Measurements from ENCODE around the gene WASL. TPM values are rescaled to one million over a fixed set of nuclear protein-coding genes. Genes with fewer than 3 reads are reported as not detected.

Gene WASL
- total RNA-seq, 1 experiment from 2014 or later = 39.3 TPM

GRCh38 chr7:123690550-123690949, 58.3 kb downstream of the WASL start:
- Histone ChIP-seq H3K79me2 (ENCODE audit: insufficient read depth, low read length) (no peaks in the 10 kb centered on the region), H3K79me1 (ENCODE audit: insufficient read depth, low read depth, low read length, poor library complexity, severe bottlenecking) (no peaks in the 10 kb centered on the region), H2BK20ac (ENCODE audit: low read depth, low read length, poor library complexity, severe bottlenecking) (no peak overlapping the region), H3K27ac (ENCODE audit: insufficient read length, low read depth, low read length) (no peak overlapping the region), H3K23me2 (ENCODE audit: insufficient read length, low read depth, low read length, poor library complexity, severe bottlenecking) (no peaks in the 10 kb centered on the region), H3T11ph (ENCODE audit: low read length) (no peak overlapping the region), H2BK15ac (ENCODE audit: low read depth, low read length) (no peak overlapping the region), H2AK5ac (ENCODE audit: insufficient read length, low read length) (no peak overlapping the region), H2BK12ac (ENCODE audit: insufficient read length, low read depth, low read length) (no peak overlapping the region), H2BK120ac (ENCODE audit: low read depth, low read length, poor library complexity, severe bottlenecking) (no peak overlapping the region), H4K8ac (replicated peaks; ENCODE audit: insufficient read length, low read depth, low read length) (no peak overlapping the region), H3K4me2 (ENCODE audit: insufficient read depth, insufficient read length, low read length) (no peak overlapping the region), H2BK5ac (ENCODE audit: insufficient read length, low read length) (no peak overlapping the region), H3K4me1 (ENCODE audit: insufficient read depth, low read length) (no peaks in the 10 kb centered on the region; the same call in 1 of the 2 replicates), H3K23ac (ENCODE audit: insufficient read length, low read depth, low read length) (no peak overlapping the region), H4K20me1 (ENCODE audit: control insufficient read depth, insufficient read depth, insufficient read length) (no peaks in the 10 kb centered on the region), H4K91ac (ENCODE audit: insufficient read length, low read depth, low read length) (no peak overlapping the region), H3K14ac (ENCODE audit: insufficient read depth, low read length) (no peak overlapping the region), H3K56ac (ENCODE audit: insufficient read length, low read depth, low read length) (no peak overlapping the region), H3K18ac (ENCODE audit: insufficient read length, low read depth, low read length) (no peak overlapping the region), H4K5ac (ENCODE audit: insufficient read length, low read depth, low read length) (no peak overlapping the region), H3K4ac (ENCODE audit: low read depth, low read length) (no peak overlapping the region), H3K9ac (ENCODE audit: extremely low read depth, insufficient read length, low read length) (no peak overlapping the region), H2AFZ (ENCODE audit: low read length) (no peak overlapping the region), H3K9me3 (ENCODE audit: control insufficient read depth, low read depth, low read length) (no peaks in the 10 kb centered on the region), H3K27me3 (ENCODE audit: insufficient read depth, low read length) (no peaks in the 10 kb centered on the region)
- WGBS (ENCODE audit: extremely low coverage, insufficient read length, low lambda C conversion rate) = 100% methylated on average over 1 of the region's 2 CpGs
- no peak for TF ChIP-seq CTCF (conservative IDR thresholded peaks at IDR 0.05)
- DNase-seq = no peak
- H3K27ac Mint-ChIP-seq = no peak overlapping the region
- no peaks in the 10 kb centered on the region for H3K9me3 Mint-ChIP-seq
- H3K4me3 Mint-ChIP-seq = no peak overlapping the region
- H3K27me3 Mint-ChIP-seq (ENCODE audit: low read depth) = no peaks in the 10 kb centered on the region
- peaks cover 7 to 52% (median 44%) of the 10 kb centered on the region in 3 experiments; a peak in 6 of 7 replicates for H3K36me3 Mint-ChIP-seq (ENCODE audit: insufficient read depth in 1 of 3, low read depth in 3 of 3)
- H3K4me1 Mint-ChIP-seq = peaks cover 5 to 21% of the 10 kb centered on the region in 2 experiments; a peak in 3 of 4 replicates
